Parathyroid adenoma (tissue), 2 donors: ENCODE results near the gene SUCLG2.

Experiments
- H2AFZ ChIP-seq: fragments of 300-600 bp; sonication (generic); one replicate; pipeline ENCODE4 v1.7.0; 2017; ENCODE audit warnings: antibody characterized with exemption, mild to moderate bottlenecking
- H3K27ac ChIP-seq: fragments of 300-600 bp; sonication (generic); one replicate; pipeline ENCODE4 v1.7.0; 2017
- H3K27me3 ChIP-seq: fragments of 300-600 bp; sonication (generic); one replicate; pipeline ENCODE4 v1.7.0; 2017; ENCODE audit warnings: low read length; ENCODE audit not compliant: control insufficient read depth, insufficient read depth
- H3K36me3 ChIP-seq: fragments of 300-600 bp; sonication (generic); one replicate; pipeline ENCODE4 v1.7.0; 2017; ENCODE audit warnings: low read length; ENCODE audit not compliant: control insufficient read depth, insufficient read depth
- H3K4me1 ChIP-seq: fragments of 300-600 bp; sonication (generic); one replicate; pipeline ENCODE4 v1.7.0; 2017; ENCODE audit warnings: control low read depth
- H3K4me2 ChIP-seq: fragments of 300-600 bp; sonication (generic); one replicate; pipeline ENCODE4 v1.7.0; 2017; ENCODE audit warnings: low read length
- H3K4me3 ChIP-seq: fragments of 300-600 bp; sonication (generic); one replicate; pipeline ENCODE4 v1.7.0; 2017; ENCODE audit warnings: low read depth, low read length
- H3K79me2 ChIP-seq: fragments of 300-600 bp; sonication (generic); one replicate; pipeline ENCODE4 v1.7.0; 2017; ENCODE audit warnings: control low read depth
- H3K9ac ChIP-seq: fragments of 300-600 bp; sonication (generic); one replicate; pipeline ENCODE4 v1.7.0; 2017; ENCODE audit warnings: mild to moderate bottlenecking
- H3K9me3 ChIP-seq: fragments of 300-600 bp; sonication (generic); one replicate; pipeline ENCODE4 v1.7.0; 2017; ENCODE audit warnings: low read length; ENCODE audit not compliant: control insufficient read depth
- CTCF ChIP-seq: fragments of 300-600 bp; sonication (generic); IDR thresholded peaks from one replicate; pipeline ENCODE4 v1.7.0; 2017; ENCODE audit warnings: antibody characterized with exemption, mild to moderate bottlenecking
- donor health status: primary hyperparathyroidism.

The SUCLG2 gene

GRCh38 chr3:67450153-67450552 lies 204.3 kb downstream of the SUCLG2 start:
- H3K79me2 ChIP-seq: no peaks in the 10 kb centered on the region
- no peaks in the 10 kb centered on the region for H3K9me3 ChIP-seq
- H3K4me1 ChIP-seq: no peaks in the 10 kb centered on the region
- no peak overlapping the region for H3K4me3 ChIP-seq
- H3K27me3 ChIP-seq: no peaks in the 10 kb centered on the region
- H2AFZ ChIP-seq: no peak overlapping the region
- no peak for TF ChIP-seq CTCF
- H3K4me2 ChIP-seq: no peak overlapping the region
- H3K27ac ChIP-seq: no peak overlapping the region
- H3K9ac ChIP-seq: no peak overlapping the region
- no peaks in the 10 kb centered on the region for H3K36me3 ChIP-seq

- Histone ChIP-seq H3K27me3 (no peaks in the 10 kb centered on the region), H2AFZ (no peak overlapping the region), H3K4me3 (no peak overlapping the region), H3K9me3 (no peaks in the 10 kb centered on the region), H3K4me1 (no peaks in the 10 kb centered on the region), H3K4me2 (no peak overlapping the region), H3K9ac (no peak overlapping the region), H3K36me3 (no peaks in the 10 kb centered on the region), H3K27ac (no peak overlapping the region), H3K79me2 (no peaks in the 10 kb centered on the region)
- TF ChIP-seq CTCF: no peak
Observed at GRCh38 chr3:67447393-67447792, 207.0 kb downstream of the SUCLG2 start.

GRCh38 chr3:67437789-67438188 lies 216.6 kb downstream of the SUCLG2 start:
- no peaks in the 10 kb centered on the region for H3K36me3 ChIP-seq
- no peaks in the 10 kb centered on the region for H3K79me2 ChIP-seq
- H3K4me1 ChIP-seq: no peaks in the 10 kb centered on the region
- no peak overlapping the region for H3K9ac ChIP-seq
- no peaks in the 10 kb centered on the region for H3K9me3 ChIP-seq
- no peak overlapping the region for H3K4me3 ChIP-seq
- H2AFZ ChIP-seq: no peak overlapping the region
- H3K27ac ChIP-seq: no peak overlapping the region
- no peaks in the 10 kb centered on the region for H3K27me3 ChIP-seq
- TF ChIP-seq CTCF: no peak
- H3K4me2 ChIP-seq: no peak overlapping the region

GRCh38 chr3:67437090-67437489 lies 217.3 kb downstream of the SUCLG2 start:
- H3K27me3 ChIP-seq: no peaks in the 10 kb centered on the region
- no peaks in the 10 kb centered on the region for H3K36me3 ChIP-seq
- no peak for TF ChIP-seq CTCF
- no peaks in the 10 kb centered on the region for H3K9me3 ChIP-seq
- no peak overlapping the region for H3K9ac ChIP-seq
- H2AFZ ChIP-seq: no peak overlapping the region
- peak overlapping the region; percentile 57 for H3K27ac ChIP-seq
- no peaks in the 10 kb centered on the region for H3K4me1 ChIP-seq
- H3K4me2 ChIP-seq: no peak overlapping the region
- no peak overlapping the region for H3K4me3 ChIP-seq
- no peaks in the 10 kb centered on the region for H3K79me2 ChIP-seq

- no peak overlapping the region for H2AFZ ChIP-seq
- TF ChIP-seq CTCF: no peak
- H3K4me2 ChIP-seq: no peak overlapping the region
- no peaks in the 10 kb centered on the region for H3K27me3 ChIP-seq
- H3K9ac ChIP-seq: no peak overlapping the region
- no peak overlapping the region for H3K4me3 ChIP-seq
- no peaks in the 10 kb centered on the region for H3K4me1 ChIP-seq
- no peak overlapping the region for H3K27ac ChIP-seq
- H3K36me3 ChIP-seq: no peaks in the 10 kb centered on the region
- no peaks in the 10 kb centered on the region for H3K79me2 ChIP-seq
- no peaks in the 10 kb centered on the region for H3K9me3 ChIP-seq
Observed at GRCh38 chr3:67433109-67433508, 221.3 kb downstream of the SUCLG2 start.
